HCT116 (cell line): ENCODE data around the gene SIRPB2. TPM values are rescaled to one million over a fixed set of nuclear protein-coding genes. Genes with fewer than 3 reads are reported as not detected.

Source experiments
- ATAC-seq: fragments of 200-7000 bp; cut with Tn5 transposase; 2 replicates; pipeline ENCODE4 v1.9.1; 2020; ENCODE audit warnings: mild to moderate bottlenecking, moderate library complexity
- BruUV-seq: library from RNA; stranded (reverse); fragments of 400-500 nt; replicated peaks from 2 replicates; lab custom pipeline; 2021; lab: Mats Ljungman, UMichigan
- CTCF ChIA-PET: fragments of 300-600 bp; sonication (Branson Sonifier 250); formaldehyde crosslinking; loops from one replicate; lab custom pipeline; 2021; ENCODE audit warnings: antibody characterized with exemption; lab: Charles Lee
- POLR2A ChIA-PET: fragments of 300-600, 350-600 bp; sonication (Branson Sonifier 250); formaldehyde crosslinking; loops from one replicate; lab custom pipeline; 2021; ENCODE audit warnings: antibody characterized with exemption; lab: Charles Lee
- RAD21 ChIA-PET, 2 experiments: fragments of 300-600 bp; sonication (Branson Sonifier 250); formaldehyde crosslinking; loops; one replicate each; lab custom pipeline; 2023; ENCODE audit warnings: low total read pairs in 2 of 2; ENCODE audit not compliant: uncharacterized antibody in 2 of 2, unreplicated experiment in 2 of 2, low non-redundant PET in 1 of 2; lab: Charles Lee
- DNase-seq: peaks from one replicate; pipeline ENCODE4 v3.0.0-alpha.2; 2010; ENCODE audit warnings: low read depth, low spot score
- H2AFZ ChIP-seq: fragments of 200-600 bp; shearing (Covaris generic), sonication (generic); 2 replicates; pipeline ENCODE4 v1.6.1; 2017; ENCODE audit warnings: low read depth, mixed run types, mixed read lengths, antibody characterized with exemption, low read length; ENCODE audit not compliant: poor library complexity, severe bottlenecking
- H3K27ac ChIP-seq: 2 replicates; pipeline ENCODE4 v1.5.1; 2012; ENCODE audit warnings: low read depth, low read length
- H3K27me3 ChIP-seq: fragments of 200-600 bp; sonication (generic); 2 replicates; pipeline ENCODE4 v1.6.1; 2016; ENCODE audit warnings: mixed run types, low read length, mixed read lengths; ENCODE audit not compliant: insufficient read depth
- H3K36me3 ChIP-seq, 2 experiments: fragments of 200-500 bp in 1 of 2; fragments of 200-600 bp in 1 of 2; sonication (Bioruptor generic) in 1 of 2; sonication (generic) in 1 of 2; 2 replicates each; pipeline versions ENCODE4 v1.5.1 to v1.6.1; 2014 to 2016; ENCODE audit warnings: low read length in 2 of 2, inconsistent platforms in 1 of 2, mixed read lengths in 1 of 2, mixed run types in 1 of 2; ENCODE audit not compliant: insufficient read depth in 2 of 2, control insufficient read depth in 1 of 2
- H3K4me1 ChIP-seq, 2 experiments: fragments of 200-600 bp in 1 of 2; sonication (generic) in 1 of 2; 2 replicates each; pipeline versions ENCODE4 v1.5.1 to v1.6.1; 2012 to 2017; ENCODE audit warnings: low read length in 2 of 2, inconsistent platforms in 1 of 2, mild to moderate bottlenecking in 1 of 2, mixed read lengths in 1 of 2, mixed run types in 1 of 2, moderate library complexity in 1 of 2; ENCODE audit not compliant: insufficient read depth in 2 of 2, control insufficient read depth in 1 of 2
- H3K4me2 ChIP-seq: fragments of 200-600 bp; sonication (generic); 2 replicates; pipeline ENCODE4 v1.6.1; 2017; ENCODE audit warnings: mixed run types, low read length, mixed read lengths
- H3K4me3 ChIP-seq, 2 experiments: fragments of 200-600 bp in 1 of 2; sonication (generic) in 1 of 2; replicated peaks in 1 of 2; 2 replicates each; pipeline ENCODE4 v1.5.1; 2011 to 2016; ENCODE audit warnings: low read length in 2 of 2, control low read depth in 1 of 2, low read depth in 1 of 2, mild to moderate bottlenecking in 1 of 2, mixed read lengths in 1 of 2, mixed run types in 1 of 2
- H3K79me2 ChIP-seq: fragments of 200-600 bp; sonication (generic); 2 replicates; pipeline ENCODE4 v1.6.1; 2017; ENCODE audit warnings: mild to moderate bottlenecking, mixed run types, low read length, moderate library complexity, mixed read lengths; ENCODE audit not compliant: insufficient read depth
- H3K9ac ChIP-seq: fragments of 200-600 bp; sonication (generic); 2 replicates; pipeline ENCODE4 v1.6.1; 2016; ENCODE audit warnings: low read length, mixed read lengths
- H3K9me2 ChIP-seq: fragments of 200-600 bp; sonication (generic), shearing (Covaris generic); 2 replicates; pipeline ENCODE4 v1.6.1; 2017; ENCODE audit warnings: mixed run types, mild to moderate bottlenecking, moderate library complexity; ENCODE audit not compliant: insufficient read depth
- H3K9me3 ChIP-seq, 2 experiments: fragments of 200-500 bp in 1 of 2; fragments of 200-600 bp in 1 of 2; sonication (Bioruptor generic) in 1 of 2; sonication (generic) in 1 of 2; 2 replicates each; pipeline ENCODE4 v1.6.1; 2014 to 2017; ENCODE audit warnings: low read length in 2 of 2, mixed read lengths in 2 of 2, inconsistent platforms in 1 of 2, low read depth in 1 of 2, mild to moderate bottlenecking in 1 of 2, mixed run types in 1 of 2, moderate library complexity in 1 of 2; ENCODE audit not compliant: control insufficient read depth in 1 of 2, insufficient read depth in 1 of 2
- H4K20me1 ChIP-seq: fragments of 200-600 bp; sonication (generic), shearing (Covaris generic); 2 replicates; pipeline ENCODE4 v1.6.1; 2017; ENCODE audit warnings: mixed run types, mild to moderate bottlenecking, moderate library complexity; ENCODE audit not compliant: insufficient read depth
- CBX3 ChIP-seq: IDR thresholded peaks from 2 replicates; pipeline ENCODE4 v1.6.1; 2012; ENCODE audit warnings: low read depth
- EZH2 ChIP-seq: fragments of 200-600 bp; sonication (generic); IDR thresholded peaks from 2 replicates; pipeline ENCODE4 v1.6.1; 2017; ENCODE audit warnings: antibody characterized with exemption, mixed run types
- EZH2phosphoT487 ChIP-seq: fragments of 200-600 bp; IDR thresholded peaks from 2 replicates; pipeline ENCODE4 v1.6.1; 2018; ENCODE audit warnings: antibody characterized with exemption, borderline replicate concordance
- FOSL1 ChIP-seq: IDR thresholded peaks from 2 replicates; pipeline ENCODE4 v1.6.1; 2012; ENCODE audit warnings: low read depth
- RAD21 ChIP-seq: IDR thresholded peaks from 2 replicates; pipeline ENCODE4 v1.6.1; 2012; ENCODE audit warnings: low read depth, mild to moderate bottlenecking
- intact Hi-C: fragments of 100-400 bp; cut with micrococcal nuclease; formaldehyde crosslinking; loops from 2 replicates; pipeline ENCODE4 v1.10.0; 2022
- total RNA-seq: library from RNA; stranded (reverse); gene quantifications from one replicate; pipeline ENCODE4 v1.2.1, GENCODE V29; 2021; ENCODE audit not compliant: unreplicated experiment
- TF ChIP-seq, protein P1 (sequence below): IDR thresholded peaks from 2 replicates; pipeline ENCODE4 v1.6.1; 2012
- TF ChIP-seq, protein P2 (sequence below), 3 experiments: fragments of 200-600 bp in 1 of 3; sonication (generic) in 1 of 3; IDR thresholded peaks in 2 of 3; conservative IDR thresholded peaks in 1 of 3; 2 replicates each; pipeline ENCODE4 v1.5.1; 2012 to 2017; ENCODE audit warnings: low read depth in 2 of 3, low read length in 2 of 3, antibody characterized with exemption in 1 of 3, borderline replicate concordance in 1 of 3, control low read depth in 1 of 3, mild to moderate bottlenecking in 1 of 3, mixed read lengths in 1 of 3, mixed run types in 1 of 3, moderate library complexity in 1 of 3; ENCODE audit not compliant: insufficient read depth in 1 of 3
- TF ChIP-seq, protein P3 (sequence below): IDR thresholded peaks from 2 replicates; pipeline ENCODE4 v1.6.1; 2012; ENCODE audit warnings: low read depth

Gene SIRPB2
- total RNA-seq, 1 experiment from 2014 or later = not detected

GRCh38 chr20:1527923-1528322 lies 36.7 kb upstream of the SIRPB2 start:
- Histone ChIP-seq H3K4me2 (no peak overlapping the region), H3K36me3 (no peaks in the 10 kb centered on the region), H3K79me2 (no peaks in the 10 kb centered on the region), H3K9me2 (no peaks in the 10 kb centered on the region), H3K4me1 (no peaks in the 10 kb centered on the region), H3K9me3 (no peaks in the 10 kb centered on the region), H3K27ac (no peak overlapping the region), H3K4me3 (no peak overlapping the region), H4K20me1 (no peaks in the 10 kb centered on the region; the same call in 1 of the 2 replicates), H3K9ac (no peak overlapping the region), H3K27me3 (no peaks in the 10 kb centered on the region), H2AFZ (no peak overlapping the region)
- no peak for DNase-seq
- ChIA-PET POLR2A (no interaction called here), RAD21 (no interaction called here), CTCF (interaction anchor here (2.3 kb wide), 1 partner anchor 25 kb away, joined by 13 read pairs; no protein-coding TSS in a partner anchor)
- BruUV-seq = no TSS peak
- intact Hi-C loops = no loop called here
- ATAC-seq = no peak
- TF ChIP-seq EZH2phosphoT487 (no peak), RAD21 (no peak), FOSL1 (no peak), EZH2 (no peak), CBX3 (no peak)
- TF ChIP-seq, protein P1, sequence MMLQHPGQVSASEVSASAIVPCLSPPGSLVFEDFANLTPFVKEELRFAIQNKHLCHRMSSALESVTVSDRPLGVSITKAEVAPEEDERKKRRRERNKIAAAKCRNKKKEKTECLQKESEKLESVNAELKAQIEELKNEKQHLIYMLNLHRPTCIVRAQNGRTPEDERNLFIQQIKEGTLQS = no peak
- TF ChIP-seq, protein P2, sequence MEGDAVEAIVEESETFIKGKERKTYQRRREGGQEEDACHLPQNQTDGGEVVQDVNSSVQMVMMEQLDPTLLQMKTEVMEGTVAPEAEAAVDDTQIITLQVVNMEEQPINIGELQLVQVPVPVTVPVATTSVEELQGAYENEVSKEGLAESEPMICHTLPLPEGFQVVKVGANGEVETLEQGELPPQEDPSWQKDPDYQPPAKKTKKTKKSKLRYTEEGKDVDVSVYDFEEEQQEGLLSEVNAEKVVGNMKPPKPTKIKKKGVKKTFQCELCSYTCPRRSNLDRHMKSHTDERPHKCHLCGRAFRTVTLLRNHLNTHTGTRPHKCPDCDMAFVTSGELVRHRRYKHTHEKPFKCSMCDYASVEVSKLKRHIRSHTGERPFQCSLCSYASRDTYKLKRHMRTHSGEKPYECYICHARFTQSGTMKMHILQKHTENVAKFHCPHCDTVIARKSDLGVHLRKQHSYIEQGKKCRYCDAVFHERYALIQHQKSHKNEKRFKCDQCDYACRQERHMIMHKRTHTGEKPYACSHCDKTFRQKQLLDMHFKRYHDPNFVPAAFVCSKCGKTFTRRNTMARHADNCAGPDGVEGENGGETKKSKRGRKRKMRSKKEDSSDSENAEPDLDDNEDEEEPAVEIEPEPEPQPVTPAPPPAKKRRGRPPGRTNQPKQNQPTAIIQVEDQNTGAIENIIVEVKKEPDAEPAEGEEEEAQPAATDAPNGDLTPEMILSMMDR (IDR thresholded peaks at IDR 0.05 in 2 of 3, conservative IDR thresholded peaks at IDR 0.05 in 1 of 3; ENCODE audit: borderline replicate concordance in 1 of 3, insufficient read depth in 1 of 3, low read depth in 2 of 3, low read length in 2 of 3) = no peak
- TF ChIP-seq, protein P3, sequence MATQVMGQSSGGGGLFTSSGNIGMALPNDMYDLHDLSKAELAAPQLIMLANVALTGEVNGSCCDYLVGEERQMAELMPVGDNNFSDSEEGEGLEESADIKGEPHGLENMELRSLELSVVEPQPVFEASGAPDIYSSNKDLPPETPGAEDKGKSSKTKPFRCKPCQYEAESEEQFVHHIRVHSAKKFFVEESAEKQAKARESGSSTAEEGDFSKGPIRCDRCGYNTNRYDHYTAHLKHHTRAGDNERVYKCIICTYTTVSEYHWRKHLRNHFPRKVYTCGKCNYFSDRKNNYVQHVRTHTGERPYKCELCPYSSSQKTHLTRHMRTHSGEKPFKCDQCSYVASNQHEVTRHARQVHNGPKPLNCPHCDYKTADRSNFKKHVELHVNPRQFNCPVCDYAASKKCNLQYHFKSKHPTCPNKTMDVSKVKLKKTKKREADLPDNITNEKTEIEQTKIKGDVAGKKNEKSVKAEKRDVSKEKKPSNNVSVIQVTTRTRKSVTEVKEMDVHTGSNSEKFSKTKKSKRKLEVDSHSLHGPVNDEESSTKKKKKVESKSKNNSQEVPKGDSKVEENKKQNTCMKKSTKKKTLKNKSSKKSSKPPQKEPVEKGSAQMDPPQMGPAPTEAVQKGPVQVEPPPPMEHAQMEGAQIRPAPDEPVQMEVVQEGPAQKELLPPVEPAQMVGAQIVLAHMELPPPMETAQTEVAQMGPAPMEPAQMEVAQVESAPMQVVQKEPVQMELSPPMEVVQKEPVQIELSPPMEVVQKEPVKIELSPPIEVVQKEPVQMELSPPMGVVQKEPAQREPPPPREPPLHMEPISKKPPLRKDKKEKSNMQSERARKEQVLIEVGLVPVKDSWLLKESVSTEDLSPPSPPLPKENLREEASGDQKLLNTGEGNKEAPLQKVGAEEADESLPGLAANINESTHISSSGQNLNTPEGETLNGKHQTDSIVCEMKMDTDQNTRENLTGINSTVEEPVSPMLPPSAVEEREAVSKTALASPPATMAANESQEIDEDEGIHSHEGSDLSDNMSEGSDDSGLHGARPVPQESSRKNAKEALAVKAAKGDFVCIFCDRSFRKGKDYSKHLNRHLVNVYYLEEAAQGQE = no peak
